ENCODE results near the gene TMEM98.

- TF ChIP-seq CTCF (IDR thresholded peaks at IDR 0.05) (no peak), POLR2A (IDR thresholded peaks at IDR 0.05) (no peak), EP300 (IDR thresholded peaks at IDR 0.05) (no peak), POLR2AphosphoS5 (IDR thresholded peaks at IDR 0.05) (no peak)
Measured at GRCh38 chr17:32920293-32920692, 7.7 kb upstream of the TMEM98 start.
